MM.1S (cell line): ENCODE data around the gene GABRD.

Experiments
- DNase-seq: peaks from one replicate; pipeline ENCODE4 v3.0.0-alpha.2; 2015
- H2AFZ ChIP-seq: fragments of 300-600 bp; sonication (generic); 2 replicates; pipeline ENCODE4 v1.6.0; 2016; ENCODE audit warnings: antibody characterized with exemption, low read length
- H3F3A ChIP-seq: fragments of 300-600 bp; sonication (generic); 2 replicates; pipeline ENCODE4 v1.6.1; 2016; ENCODE audit warnings: mild to moderate bottlenecking, antibody characterized with exemption, low read length, moderate library complexity, mixed read lengths; ENCODE audit not compliant: insufficient read depth
- H3K27ac ChIP-seq: fragments of 300-600 bp; sonication (generic); 2 replicates; pipeline ENCODE4 v1.5.1; 2016; ENCODE audit warnings: mild to moderate bottlenecking, low read length
- H3K27me3 ChIP-seq: fragments of 300-600 bp; sonication (generic); replicated peaks from 2 replicates; pipeline ENCODE4 v1.6.0; 2016; ENCODE audit warnings: low read length; ENCODE audit not compliant: insufficient read depth
- H3K36me3 ChIP-seq: fragments of 300-600 bp; sonication (generic); replicated peaks from 2 replicates; pipeline ENCODE4 v1.6.1; 2016; ENCODE audit warnings: mild to moderate bottlenecking, low read length, mixed read lengths; ENCODE audit not compliant: insufficient read depth
- H3K4me1 ChIP-seq: fragments of 300-600 bp; sonication (generic); 2 replicates; pipeline ENCODE4 v1.6.1; 2016; ENCODE audit warnings: low read length, mixed read lengths
- H3K4me2 ChIP-seq: fragments of 300-600 bp; sonication (generic); 2 replicates; pipeline ENCODE4 v1.6.0; 2016; ENCODE audit warnings: low read depth, low read length
- H3K4me3 ChIP-seq: fragments of 300-600 bp; sonication (generic); 2 replicates; pipeline ENCODE4 v1.5.1; 2016; ENCODE audit warnings: low read length, mixed read lengths
- H3K79me2 ChIP-seq: fragments of 300-600 bp; sonication (generic); 2 replicates; pipeline ENCODE4 v1.6.1; 2016; ENCODE audit warnings: mixed run types, low read length, mixed read lengths
- H3K9ac ChIP-seq: fragments of 300-600 bp; sonication (generic); 2 replicates; pipeline ENCODE4 v1.6.1; 2016; ENCODE audit warnings: low read length, mixed read lengths
- H3K9me2 ChIP-seq: fragments of 300-600 bp; sonication (generic); replicated peaks from 2 replicates; pipeline ENCODE4 v1.6.1; 2016; ENCODE audit warnings: mild to moderate bottlenecking, low read length, mixed read lengths; ENCODE audit not compliant: insufficient read depth
- H3K9me3 ChIP-seq: fragments of 300-600 bp; sonication (generic); replicated peaks from 2 replicates; pipeline ENCODE4 v1.6.1; 2016; ENCODE audit warnings: mild to moderate bottlenecking, low read length, mixed read lengths; ENCODE audit not compliant: insufficient read depth
- H4K20me1 ChIP-seq: fragments of 300-600 bp; sonication (generic); 2 replicates; pipeline ENCODE4 v1.6.1; 2016; ENCODE audit warnings: mild to moderate bottlenecking, low read length, moderate library complexity, mixed read lengths; ENCODE audit not compliant: insufficient read depth
- EZH2 ChIP-seq: fragments of 300-600 bp; sonication (generic); optimal IDR thresholded peaks from 2 replicates; pipeline ENCODE3; 2017; ENCODE audit warnings: low read depth, mild to moderate bottlenecking, antibody characterized with exemption, low read length, mixed read lengths
- EZH2phosphoT487 ChIP-seq: fragments of 300-600 bp; sonication (generic); IDR thresholded peaks from 2 replicates; pipeline ENCODE4 v1.6.1; 2018; ENCODE audit warnings: antibody characterized with exemption, low read length
- TF ChIP-seq, protein P1 (sequence below): fragments of 300-600 bp; sonication (generic); IDR thresholded peaks from 2 replicates; pipeline ENCODE4 v1.5.1; 2016; ENCODE audit warnings: antibody characterized with exemption, low read length, mixed read lengths

The GABRD gene

DNA sequence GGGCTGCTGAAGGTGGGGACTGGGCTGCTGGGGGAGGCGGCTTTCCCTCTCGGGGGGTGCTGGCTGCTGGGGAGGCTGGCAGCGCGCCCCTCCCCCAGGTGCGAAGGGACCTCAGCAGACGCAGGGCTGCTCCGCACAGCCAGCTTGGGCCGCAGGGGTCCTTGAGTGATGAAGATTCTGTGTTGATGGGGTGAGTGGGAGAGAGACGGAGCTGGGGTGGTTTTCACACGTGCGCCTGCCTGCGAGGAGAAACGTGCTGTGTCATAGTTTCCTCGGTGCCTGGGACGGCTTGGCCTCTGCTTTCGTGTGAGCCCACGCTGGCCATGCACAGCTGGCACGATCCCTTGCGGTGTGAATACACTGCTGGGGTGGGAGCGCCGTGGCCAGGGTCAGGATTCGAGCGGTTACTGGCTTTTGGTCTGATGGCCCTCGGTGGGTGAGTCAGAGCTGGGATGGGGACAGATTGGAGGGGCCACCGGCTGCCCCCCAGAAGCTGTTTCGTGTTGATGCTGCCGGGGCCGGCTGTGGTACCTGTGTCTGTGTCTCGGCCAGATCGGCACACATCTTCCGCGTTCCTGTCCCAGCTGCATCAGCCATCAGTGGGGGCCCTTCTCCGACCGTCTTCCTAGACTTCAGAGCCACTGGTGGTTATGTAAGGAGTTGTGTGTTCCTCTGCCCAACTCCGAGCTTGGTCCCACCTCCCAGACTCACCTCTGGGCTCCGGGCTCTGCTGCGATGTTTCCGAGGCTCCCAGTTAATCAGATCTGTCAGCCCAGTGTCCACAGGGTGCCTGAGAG lies 56.0 kb downstream of the GABRD start:
- TF ChIP-seq EZH2phosphoT487, result no peak
- TF ChIP-seq EZH2, result no peak
- TF ChIP-seq, protein P1, sequence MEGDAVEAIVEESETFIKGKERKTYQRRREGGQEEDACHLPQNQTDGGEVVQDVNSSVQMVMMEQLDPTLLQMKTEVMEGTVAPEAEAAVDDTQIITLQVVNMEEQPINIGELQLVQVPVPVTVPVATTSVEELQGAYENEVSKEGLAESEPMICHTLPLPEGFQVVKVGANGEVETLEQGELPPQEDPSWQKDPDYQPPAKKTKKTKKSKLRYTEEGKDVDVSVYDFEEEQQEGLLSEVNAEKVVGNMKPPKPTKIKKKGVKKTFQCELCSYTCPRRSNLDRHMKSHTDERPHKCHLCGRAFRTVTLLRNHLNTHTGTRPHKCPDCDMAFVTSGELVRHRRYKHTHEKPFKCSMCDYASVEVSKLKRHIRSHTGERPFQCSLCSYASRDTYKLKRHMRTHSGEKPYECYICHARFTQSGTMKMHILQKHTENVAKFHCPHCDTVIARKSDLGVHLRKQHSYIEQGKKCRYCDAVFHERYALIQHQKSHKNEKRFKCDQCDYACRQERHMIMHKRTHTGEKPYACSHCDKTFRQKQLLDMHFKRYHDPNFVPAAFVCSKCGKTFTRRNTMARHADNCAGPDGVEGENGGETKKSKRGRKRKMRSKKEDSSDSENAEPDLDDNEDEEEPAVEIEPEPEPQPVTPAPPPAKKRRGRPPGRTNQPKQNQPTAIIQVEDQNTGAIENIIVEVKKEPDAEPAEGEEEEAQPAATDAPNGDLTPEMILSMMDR, result no peak
- Histone ChIP-seq H3K4me3 (no peak overlapping the region), H4K20me1 (no peaks in the 10 kb centered on the region), H3K4me1 (no peaks in the 10 kb centered on the region), H3K27ac (no peak overlapping the region), H3K9me2 (no peaks in the 10 kb centered on the region), H3K9ac (no peak overlapping the region), H3K79me2 (no peaks in the 10 kb centered on the region), H3F3A (no peaks in the 10 kb centered on the region), H2AFZ (no peak overlapping the region), H3K27me3 (peaks cover 94% of the 10 kb centered on the region), H3K36me3 (no peaks in the 10 kb centered on the region), H3K9me3 (no peaks in the 10 kb centered on the region), H3K4me2 (no peak overlapping the region)
- no peak for DNase-seq

DNA sequence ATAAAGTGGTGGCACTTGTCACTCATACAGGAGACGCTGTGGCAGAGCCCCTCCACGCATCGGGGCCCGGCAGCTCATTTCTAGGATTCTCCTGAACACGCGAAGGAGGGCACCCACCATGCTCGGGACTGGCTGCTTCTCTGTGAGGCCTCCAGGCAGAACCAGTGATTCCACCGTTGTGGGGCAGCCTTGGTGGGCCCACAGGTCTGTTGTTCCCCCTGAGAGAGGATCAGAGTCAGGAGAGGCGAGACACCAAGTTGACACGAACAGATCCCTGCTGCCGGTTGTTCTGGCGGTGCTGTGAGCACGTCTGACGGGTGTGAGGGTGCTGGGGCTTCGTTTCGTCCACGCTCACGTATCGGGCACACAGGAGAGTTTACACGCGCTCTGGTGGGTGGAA lies 57.7 kb downstream of the GABRD start:
- no peaks in the 10 kb centered on the region for H3K79me2 ChIP-seq
- H3K9me3 ChIP-seq, result no peaks in the 10 kb centered on the region
- no peak for DNase-seq
- H3K4me3 ChIP-seq, result no peak overlapping the region
- H3K27ac ChIP-seq, result no peak overlapping the region
- no peaks in the 10 kb centered on the region for H3F3A ChIP-seq
- no peaks in the 10 kb centered on the region for H4K20me1 ChIP-seq
- H3K9me2 ChIP-seq, result no peaks in the 10 kb centered on the region
- peaks cover 92% of the 10 kb centered on the region for H3K27me3 ChIP-seq
- H3K9ac ChIP-seq, result no peak overlapping the region
- no peaks in the 10 kb centered on the region for H3K36me3 ChIP-seq
- H3K4me1 ChIP-seq, result no peaks in the 10 kb centered on the region
- no peak overlapping the region for H2AFZ ChIP-seq
- TF ChIP-seq EZH2phosphoT487, result no peak
- no peak for TF ChIP-seq EZH2
- TF ChIP-seq, protein P1, result no peak
- no peak overlapping the region for H3K4me2 ChIP-seq

- Histone ChIP-seq H2AFZ (no peak overlapping the region), H3F3A (no peaks in the 10 kb centered on the region), H3K9me2 (no peaks in the 10 kb centered on the region), H3K4me1 (no peaks in the 10 kb centered on the region), H3K4me2 (no peak overlapping the region), H3K27me3 (peaks cover 90% of the 10 kb centered on the region), H3K4me3 (no peak overlapping the region), H3K9ac (no peak overlapping the region), H3K9me3 (no peaks in the 10 kb centered on the region), H3K36me3 (no peaks in the 10 kb centered on the region), H4K20me1 (no peaks in the 10 kb centered on the region), H3K27ac (no peak overlapping the region), H3K79me2 (no peaks in the 10 kb centered on the region)
- DNase-seq, result no peak
- TF ChIP-seq, protein P1, result no peak
These were observed 59.0 kb downstream of the GABRD start for GRCh38 chr1:2078170-2078569.
